GM18498 (cell line): ENCODE data around the gene CLPTM1L.
"Not testable (repeated sequence)": the region's sequence is repeated elsewhere in the genome, so short reads cannot be mapped to it uniquely, and the experiment has no call there.

Experiments
- ATAC-seq: cut with Tn5 transposase; IDR thresholded peaks from one replicate; pipeline ENCODE4 v1.9.1; 2021; ENCODE audit warnings: mild to moderate bottlenecking, moderate library complexity; ENCODE audit not compliant: unreplicated experiment

The CLPTM1L gene

DNA sequence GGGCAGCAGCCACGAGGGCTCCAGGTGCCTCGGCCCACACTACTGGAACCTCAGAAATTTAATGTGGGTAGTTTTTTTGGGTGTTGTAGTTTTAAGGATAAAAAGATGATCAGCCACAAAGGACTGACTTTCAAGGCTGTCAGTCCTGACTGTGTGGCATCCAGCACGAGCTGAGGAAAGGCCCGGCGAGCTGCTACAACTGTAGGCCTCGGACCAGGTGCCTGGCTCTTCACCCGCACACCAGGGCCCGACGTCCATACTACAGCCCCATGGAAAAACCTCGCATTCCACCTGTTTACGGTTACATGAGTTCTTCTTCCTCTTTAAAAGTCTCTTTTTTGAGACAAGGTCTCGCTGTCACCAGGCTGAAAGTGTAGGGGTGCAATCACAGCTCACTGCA is 2.6 kb downstream of the CLPTM1L start:
- no peak for ATAC-seq

DNA sequence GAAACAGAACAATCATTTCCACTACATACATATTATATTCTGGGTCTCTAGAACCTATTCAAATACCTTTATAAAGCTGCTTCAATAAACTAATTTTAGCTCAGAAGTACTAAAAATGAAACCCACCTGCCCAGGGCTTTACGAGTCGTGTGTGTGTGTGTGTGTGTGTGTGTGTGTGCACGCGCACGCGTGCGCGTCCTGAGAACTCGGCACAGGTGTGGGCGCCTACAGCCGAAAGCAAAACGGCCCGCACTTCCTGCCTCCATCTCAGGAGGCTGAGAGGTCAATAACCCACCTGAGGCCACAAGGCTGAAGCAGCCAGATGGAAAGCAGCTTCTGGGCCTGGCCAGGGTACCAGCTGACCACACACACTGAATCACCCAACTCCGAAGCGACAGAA is 3.0 kb downstream of the CLPTM1L start:
- ATAC-seq = no peak

DNA sequence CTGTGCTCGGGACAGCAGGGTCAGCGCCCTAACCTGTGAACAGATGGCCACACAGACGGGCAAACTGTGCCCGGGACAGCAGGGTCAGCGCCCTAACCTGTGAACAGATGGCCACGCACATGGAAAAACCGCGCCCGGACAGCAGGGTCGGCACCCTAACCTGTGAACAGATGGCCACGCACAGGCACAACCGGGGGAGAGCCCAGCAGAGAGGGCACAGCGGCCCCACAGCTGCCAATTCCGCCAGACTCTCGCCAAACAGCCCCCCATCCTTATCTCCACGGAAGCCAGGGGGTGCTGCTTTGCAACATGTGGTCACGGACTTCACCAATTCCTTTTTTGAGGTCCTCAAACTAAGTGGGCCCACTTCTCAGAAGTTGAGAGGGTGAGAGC is 5.1 kb downstream of the CLPTM1L start:
- ATAC-seq = not testable (repeated sequence)

DNA sequence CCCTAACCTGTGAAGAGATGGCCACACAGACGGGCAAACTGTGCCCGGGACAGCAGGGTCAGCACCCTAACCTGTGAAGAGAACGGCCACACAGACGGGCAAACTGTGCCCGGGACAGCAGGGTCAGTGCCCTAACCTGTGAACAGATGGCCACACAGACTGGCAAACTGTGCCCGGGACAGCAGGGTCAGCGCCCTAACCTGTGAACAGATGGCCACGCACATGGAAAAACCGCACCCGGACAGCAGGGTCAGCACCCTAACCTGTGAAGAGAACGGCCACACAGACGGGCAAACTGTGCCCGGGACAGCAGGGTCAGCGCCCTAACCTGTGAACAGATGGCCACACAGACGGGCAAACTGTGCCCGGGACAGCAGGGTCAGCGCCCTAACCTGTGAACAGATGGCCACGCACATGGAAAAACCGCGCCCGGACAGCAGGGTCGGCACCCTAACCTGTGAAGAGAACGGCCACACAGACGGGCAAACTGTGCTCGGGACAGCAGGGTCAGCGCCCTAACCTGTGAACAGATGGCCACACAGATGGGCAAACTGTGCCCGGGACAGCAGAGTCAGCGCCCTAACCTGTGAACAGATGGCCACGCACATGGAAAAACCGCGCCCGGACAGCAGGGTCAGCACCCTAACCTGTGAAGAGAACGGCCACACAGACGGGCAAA is 5.6 kb downstream of the CLPTM1L start:
- not testable (repeated sequence) for ATAC-seq

DNA sequence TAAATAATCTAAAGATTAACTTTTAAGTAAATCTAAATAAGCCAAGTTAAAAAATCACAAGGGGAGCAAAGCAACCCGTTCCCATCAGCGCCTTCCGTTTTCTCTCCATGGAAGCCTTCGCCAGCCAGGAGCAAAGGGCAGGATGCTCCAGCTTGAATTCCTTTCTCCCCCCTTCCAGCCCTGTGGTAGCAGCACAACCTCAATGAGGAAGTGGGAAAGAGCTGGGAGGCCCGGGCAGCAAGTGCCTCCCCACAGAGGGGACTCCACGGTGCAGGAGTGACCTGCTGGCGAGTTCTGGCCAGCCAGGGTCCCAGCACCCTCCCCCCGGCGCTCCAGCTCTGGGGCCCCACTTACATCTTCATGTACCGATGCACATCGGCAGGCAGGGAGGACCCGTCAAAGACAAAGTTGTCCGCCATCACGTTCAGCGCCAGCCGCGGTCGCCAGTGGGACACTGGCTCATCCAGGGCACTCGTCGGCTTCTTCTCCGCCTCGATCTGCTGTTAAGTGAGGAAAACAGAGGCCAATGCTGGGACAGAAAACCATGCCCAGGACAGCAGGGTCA is 6.3 kb downstream of the CLPTM1L start:
- ATAC-seq = no peak

DNA sequence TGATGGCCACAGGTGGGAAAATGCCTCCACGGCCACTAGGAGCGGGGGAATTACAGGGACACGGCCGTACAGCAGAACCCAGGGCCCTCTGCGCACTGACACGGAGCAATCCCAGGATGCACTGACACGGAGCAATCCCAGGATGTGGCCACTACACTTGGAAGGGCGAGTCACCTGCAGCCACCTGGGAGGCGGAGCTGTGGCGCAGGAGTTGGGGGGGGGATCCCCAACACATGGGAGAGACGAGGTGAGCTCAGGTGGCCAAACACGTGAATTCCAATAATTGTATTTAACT is 6.8 kb downstream of the CLPTM1L start:
- no peak for ATAC-seq

DNA sequence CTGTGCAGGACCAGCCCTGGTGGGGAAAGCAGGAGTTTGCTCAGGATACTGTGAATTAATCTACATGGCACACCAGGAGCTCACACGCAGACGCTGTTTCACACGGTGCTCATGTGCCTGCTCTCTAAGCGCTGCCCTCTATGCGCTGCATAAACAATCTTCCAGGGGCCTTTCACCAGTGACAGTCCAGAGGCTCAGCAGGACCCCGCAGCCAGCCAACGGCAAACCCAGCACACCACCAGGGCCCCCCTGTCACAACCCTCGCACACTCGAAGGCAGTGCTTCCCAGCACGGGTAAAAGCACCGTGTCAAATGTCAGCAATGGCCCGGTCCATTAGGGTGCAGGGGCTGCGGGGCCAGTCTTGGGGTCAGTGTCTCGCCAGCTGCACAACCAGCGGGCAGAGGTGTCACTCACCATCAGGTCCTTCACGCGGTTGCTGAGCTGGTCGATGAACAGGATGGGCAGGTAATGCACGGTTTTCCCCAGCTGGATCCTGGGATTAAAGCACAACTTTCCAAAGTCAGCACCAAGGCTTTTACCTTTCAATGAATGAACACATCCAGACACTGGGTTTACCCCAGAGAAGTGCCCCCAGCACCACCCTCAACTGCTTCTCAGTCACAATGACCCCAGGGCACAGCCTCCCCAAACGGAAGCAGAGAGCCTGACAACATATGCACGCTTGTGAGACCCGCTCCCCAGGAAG is 7.3 kb downstream of the CLPTM1L start:
- ATAC-seq = no peak

DNA sequence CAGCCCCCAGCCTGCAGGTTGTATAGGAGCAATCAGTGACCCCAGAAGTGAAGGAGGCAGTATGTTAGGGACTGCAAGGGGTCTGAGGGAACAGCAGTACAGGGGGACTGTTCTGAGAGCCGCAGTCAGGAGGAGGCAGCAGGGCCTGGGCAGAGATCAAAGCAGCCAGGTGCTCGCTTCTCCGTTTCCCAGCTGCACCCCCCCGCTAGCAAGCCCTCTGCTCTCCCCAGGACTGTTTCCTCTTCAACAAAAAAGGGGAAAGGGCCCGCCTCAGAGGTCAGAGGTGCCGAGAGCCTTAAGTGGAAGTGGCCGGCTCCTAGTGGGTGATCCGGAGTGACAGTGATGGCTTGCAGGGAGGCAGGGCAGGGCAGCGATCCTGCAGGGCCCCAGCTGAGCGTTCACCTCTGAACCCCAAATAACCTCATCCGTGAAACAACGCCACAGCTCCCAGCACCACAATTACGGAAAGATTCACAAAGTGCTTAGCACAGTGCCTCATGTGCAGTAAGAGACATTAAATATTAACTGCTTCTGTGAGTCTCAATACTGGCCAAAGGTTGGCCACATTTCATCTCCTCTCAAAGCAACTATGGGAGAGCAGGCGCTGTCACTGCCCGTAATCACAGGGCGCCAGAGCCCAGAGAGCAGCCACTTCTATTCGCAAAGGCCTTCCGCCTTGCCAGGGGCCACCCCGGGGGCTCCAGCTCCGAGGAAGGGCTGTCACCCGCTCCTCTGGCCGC is 8.0 kb downstream of the CLPTM1L start:
- no peak for ATAC-seq

DNA sequence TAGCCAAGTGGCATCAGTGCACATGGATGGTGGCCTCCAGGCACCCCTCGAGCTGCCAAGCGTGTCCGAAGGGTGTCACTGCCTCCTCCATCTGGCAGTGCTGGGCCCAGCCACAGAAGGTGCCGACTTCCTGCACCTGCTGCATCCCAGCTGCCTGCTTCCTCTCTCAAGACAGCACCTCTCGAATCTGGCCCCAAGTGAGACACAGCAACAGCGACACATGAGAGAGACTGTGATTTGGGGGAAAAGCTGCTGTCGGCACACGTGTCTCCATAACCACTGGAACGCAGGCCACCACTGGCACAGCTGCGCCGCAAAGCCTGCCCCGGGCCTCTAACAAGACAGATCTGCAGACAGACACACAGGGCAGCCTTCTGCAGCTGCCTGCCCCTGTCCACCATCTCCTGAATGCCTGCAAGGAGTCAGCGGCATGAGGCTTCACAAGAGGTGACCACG is 8.8 kb downstream of the CLPTM1L start:
- no peak for ATAC-seq

DNA sequence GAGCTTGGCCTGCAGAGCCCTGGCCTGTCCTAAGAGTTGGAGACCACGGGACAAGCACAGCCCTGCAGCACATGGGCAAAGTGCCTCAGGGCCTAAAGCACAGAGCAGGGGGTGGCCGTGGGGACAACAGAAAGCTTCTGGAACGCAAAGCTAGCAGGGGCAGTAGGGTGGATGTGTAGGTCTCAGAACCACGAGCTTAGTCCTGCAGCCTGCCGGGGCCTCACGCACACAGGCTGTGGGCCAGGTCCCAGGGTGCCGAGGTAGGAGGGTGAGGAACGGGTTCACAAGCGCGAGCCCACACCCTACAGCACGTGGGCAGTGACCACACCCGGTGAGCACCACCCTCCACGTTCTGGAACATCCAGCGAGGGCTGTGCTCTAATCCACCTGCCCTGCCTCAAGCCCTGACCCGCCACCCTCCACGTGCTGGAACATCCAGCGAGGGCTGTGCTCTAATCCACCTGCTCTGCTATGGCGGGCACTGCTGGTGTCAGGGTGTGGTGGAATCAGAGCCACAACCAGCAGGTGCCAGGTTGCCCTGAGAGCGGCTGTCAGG is 9.3 kb downstream of the CLPTM1L start:
- no peak for ATAC-seq

DNA sequence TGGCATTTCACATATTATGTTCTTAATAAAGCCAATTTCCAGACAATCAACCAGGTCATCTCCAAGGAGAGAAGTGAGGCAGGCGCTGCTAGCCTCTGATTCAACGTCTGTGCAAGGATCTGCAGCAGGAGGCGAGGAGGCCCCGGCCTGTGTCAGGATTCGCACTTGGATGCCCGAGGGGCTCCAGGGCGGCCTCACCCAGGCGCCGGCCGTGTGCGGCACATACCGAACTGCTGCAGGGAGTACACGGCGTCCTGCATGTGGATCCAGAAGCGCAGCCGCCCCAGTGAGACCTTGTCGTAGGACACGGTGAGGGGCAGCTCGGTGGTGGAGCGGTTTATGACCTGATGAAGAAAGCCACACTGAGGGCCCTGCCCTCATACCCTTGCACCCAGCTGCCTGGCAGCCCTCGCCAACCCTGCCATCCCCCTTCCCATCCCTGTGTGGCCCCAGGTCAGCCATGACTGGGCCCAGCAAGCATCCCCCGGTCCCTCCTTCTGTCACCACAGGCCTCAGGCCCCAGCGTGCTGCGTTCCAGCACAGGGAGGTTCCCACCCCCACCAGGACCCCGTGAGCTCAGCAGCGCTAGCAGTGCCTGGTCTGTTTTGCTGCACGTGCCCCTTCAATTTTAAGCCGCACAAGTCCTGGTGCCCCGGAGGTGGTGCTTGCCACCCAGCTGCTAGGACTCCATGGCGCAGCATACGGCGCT is 9.9 kb downstream of the CLPTM1L start:
- ATAC-seq = no peak

DNA sequence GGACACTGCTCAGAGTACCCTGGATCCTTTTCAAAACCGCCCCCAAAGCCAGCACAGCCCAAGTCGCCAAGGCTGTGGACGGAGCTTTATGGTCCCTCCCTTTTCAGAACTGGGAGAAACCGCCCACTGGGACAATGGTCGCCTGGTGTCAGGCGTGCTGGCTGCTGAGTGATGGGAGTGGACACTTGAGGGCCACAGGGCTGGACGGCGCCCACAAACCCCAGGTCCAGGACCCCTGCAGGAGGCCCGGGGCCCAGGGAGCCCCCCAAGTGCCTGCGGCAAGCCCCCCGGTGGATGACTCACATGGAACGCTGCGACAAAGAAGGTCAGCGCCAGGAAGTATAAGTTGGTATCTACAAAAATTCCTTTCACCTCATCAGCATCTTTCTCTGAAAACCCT is 10.9 kb downstream of the CLPTM1L start:
- no peak for ATAC-seq

DNA sequence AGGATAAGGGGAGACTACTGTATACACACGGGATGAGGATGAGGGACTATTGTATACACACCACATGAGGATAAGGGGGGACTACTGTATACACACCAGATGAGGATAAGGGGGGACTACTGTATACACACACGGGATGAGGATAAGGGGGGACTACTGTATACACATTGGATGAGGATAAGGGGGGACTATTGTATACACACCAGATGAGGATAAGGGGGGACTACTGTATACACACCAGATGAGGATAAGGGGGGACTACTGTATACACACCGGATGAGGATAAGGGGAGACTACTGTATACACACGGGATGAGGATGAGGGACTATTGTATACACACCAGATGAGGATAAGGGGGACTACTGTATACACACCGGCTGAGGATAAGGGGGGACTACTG is 11.6 kb downstream of the CLPTM1L start:
- not testable (repeated sequence) for ATAC-seq

DNA sequence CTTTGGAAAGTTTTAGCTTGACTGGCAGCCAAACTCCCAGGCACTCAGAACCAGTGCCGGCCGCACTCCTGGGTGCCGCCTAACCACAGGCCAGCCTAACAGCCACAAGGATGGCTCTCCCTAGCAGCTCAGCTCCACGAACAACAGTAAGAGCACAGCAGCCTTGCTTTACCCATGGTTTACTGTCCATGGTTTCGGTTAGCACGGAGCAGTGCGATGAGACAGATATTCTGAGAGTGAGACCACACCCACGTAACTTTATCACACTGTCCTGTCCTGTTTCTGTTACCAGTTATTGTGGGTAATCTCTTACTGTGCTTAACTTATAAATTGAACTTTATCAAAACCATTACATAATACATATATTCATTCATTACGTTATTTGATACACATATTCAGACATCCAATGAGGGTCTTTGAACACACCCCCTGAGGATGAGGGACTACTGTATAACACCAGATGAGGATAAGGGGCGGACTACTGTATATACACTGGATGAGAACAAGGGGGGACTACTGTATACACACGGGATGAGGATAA is 12.4 kb downstream of the CLPTM1L start:
- ATAC-seq = no peak

DNA sequence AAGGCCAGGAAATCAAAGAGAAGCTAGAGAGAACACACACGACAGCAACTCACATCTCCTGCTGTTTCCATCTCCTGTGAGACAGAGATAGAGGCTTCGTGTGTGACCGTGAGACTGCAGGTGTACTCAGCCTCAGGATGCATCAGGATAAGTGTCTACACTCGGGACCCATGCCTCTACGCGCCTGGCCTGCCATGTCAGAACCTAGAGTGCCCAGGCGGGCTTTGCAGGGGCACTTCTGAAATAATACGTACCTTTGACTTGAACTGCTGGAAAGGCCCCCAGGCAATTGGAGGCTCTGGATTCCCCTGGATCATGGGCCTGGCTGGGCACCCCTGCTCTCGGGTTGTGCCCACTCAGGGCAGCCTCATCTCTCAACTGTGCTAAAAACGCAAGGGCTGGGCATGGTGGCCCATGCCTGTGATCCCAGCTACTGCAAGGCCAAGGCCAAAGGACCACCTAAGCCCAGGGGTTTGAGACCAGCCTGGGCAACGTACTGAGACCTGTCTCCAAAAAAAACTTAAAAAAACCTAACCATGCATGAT is 13.0 kb downstream of the CLPTM1L start:
- ATAC-seq = no peak

DNA sequence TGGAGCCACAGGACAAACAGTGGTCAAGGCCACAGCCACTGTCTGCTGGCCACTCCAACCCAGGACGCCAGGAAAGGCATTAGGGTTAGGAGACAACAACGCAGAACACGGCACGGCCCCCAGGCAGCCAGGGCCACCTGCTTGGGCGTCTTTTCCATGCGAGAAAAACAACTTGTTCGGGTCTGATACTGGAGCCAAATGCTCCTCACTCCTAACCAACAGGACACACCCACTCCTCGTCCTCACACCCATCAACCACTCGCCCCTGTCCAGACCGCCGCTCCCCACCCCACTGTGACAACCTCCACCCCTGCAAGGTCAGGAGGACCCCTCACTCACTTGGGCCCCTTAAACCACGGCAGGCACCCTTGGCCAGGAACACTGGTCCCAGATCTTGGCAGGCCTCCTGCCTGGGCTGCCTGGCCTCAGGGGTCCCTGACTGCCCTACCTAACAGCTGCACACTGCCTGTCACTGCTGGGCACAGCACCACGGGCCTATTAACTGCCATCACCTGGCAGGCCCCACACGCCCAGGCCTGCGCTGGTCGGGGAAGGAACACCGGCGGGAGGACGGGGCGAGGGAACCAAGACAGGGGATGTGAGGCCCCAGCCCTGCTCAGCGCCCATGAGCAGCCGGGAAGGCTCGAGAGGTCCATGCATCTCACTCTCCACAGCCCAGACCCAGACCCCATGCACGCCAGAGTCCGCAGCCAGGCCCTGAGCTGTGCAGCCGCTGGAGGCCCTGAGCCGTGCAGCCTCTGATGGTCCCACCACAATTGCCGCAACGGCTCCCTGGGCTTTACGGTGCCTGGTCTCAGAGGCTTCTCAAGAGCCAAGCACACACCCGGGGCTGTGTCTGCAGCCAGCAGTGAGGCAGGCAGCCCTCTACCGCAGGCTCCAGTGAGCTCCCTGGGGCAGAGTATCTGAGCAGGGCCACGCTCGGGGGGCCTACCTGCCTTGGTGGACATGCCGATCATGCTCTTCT is 13.8 kb downstream of the CLPTM1L start:
- no peak for ATAC-seq

DNA sequence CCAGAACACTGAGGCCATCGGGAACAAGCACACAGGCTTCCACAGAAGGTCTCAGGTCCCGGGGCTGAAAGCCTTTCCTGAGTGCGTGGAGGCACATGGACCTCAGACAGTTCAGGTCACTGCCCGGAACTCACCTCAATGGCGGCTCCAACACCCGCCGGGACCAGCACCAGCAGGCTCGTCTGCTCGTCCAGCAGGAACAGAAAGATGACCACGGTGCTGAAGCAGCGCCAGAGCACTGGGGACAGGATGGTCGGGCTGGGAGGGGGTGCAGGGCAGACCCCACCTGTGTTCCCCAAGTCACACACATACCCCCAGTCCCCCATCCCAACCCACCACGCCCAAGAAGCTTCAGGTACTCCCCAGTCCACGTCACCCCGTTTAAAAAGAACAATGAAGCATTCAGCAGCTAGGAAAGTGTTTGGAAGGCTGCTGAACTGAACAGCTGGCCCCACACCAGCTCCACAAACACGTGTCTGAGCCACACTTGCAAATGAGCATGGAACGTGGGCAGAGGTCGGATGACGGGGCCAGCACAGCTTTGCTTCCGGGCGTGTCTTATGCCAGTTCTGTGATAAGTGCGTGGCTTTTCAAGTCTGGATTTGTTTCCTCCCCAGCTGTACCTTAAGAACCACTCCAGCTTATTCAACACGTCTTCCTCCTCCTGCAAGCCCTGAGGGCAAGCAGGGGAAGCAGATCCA is 14.6 kb downstream of the CLPTM1L start:
- no peak for ATAC-seq

DNA sequence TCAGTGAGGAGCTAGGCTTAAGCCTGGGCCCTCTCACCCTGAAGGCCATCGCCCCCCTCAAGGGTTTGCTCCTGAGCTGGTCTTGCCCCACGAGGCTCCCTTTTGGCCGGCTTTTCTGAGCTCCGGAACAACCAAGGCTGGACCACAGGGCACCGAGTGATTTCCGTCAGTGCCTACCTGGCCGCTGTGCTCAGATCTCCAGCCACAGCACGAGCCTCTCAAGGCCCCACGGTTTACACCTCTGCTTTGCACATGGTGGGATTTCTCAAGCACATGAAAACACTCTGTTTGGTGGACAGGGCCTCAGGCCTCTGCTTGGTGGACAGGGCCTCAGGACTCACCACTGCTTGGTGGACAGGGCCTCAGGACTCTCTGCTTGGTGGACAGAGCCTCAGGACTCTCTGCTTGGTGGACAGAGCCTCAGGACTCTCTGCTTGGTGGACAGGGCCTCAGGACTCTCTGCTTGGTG is 15.8 kb downstream of the CLPTM1L start:
- no peak for ATAC-seq
